IMR-90 (cell line): ENCODE measurements around the gene ANKRD31. TPM values are rescaled to one million over a fixed set of nuclear protein-coding genes. Genes with fewer than 3 reads are reported as not detected.

Experiments
- ATAC-seq: fragments of 200-7000 bp; cut with Tn5 transposase; 2 replicates; pipeline ENCODE4 v1.9.1; 2020; ENCODE audit warnings: low read depth, mild to moderate bottlenecking, moderate library complexity
- BruUV-seq: library from RNA; stranded (reverse); fragments of 400-500 nt; replicated peaks from 2 replicates; lab custom pipeline; 2021; lab: Mats Ljungman, UMichigan
- CTCF ChIA-PET: fragments of 300-600 bp; formaldehyde crosslinking; extraction: SDS; loops from one replicate; lab custom pipeline; 2021; ENCODE audit warnings: antibody characterized with exemption; lab: Yijun Ruan, JAX
- POLR2A ChIA-PET: fragments of 300-600 bp; sonication (Branson Sonifier 250); formaldehyde crosslinking; loops from one replicate; lab custom pipeline; 2022; ENCODE audit warnings: antibody characterized with exemption; ENCODE audit not compliant: unreplicated experiment; lab: Charles Lee
- DNase-seq: peaks from one replicate; pipeline ENCODE4 v3.0.0; 2013
- H2AFZ ChIP-seq: replicated peaks from 2 replicates; pipeline ENCODE3; 2013; ENCODE audit warnings: low read length, mild to moderate bottlenecking; ENCODE audit not compliant: poor library complexity
- H2AK5ac ChIP-seq: 2 replicates; pipeline ENCODE4 v1.6.1; 2013; ENCODE audit warnings: low read depth, low read length, inconsistent platforms
- H2AK9ac ChIP-seq: replicated peaks from 2 replicates; pipeline ENCODE3; 2013; ENCODE audit warnings: mild to moderate bottlenecking, low read depth, low read length, moderate library complexity; ENCODE audit not compliant: poor library complexity
- H2BK120ac ChIP-seq: 2 replicates; pipeline ENCODE4 v1.6.1; 2013; ENCODE audit warnings: low read depth, low read length, inconsistent platforms
- H2BK15ac ChIP-seq: 3 replicates; pipeline ENCODE4 v1.6.1; 2013; ENCODE audit warnings: low read depth, low read length, inconsistent platforms
- H2BK20ac ChIP-seq: 2 replicates; pipeline ENCODE4 v1.6.1; 2013; ENCODE audit warnings: low read depth, mild to moderate bottlenecking, inconsistent platforms, low read length, moderate library complexity
- H2BK5ac ChIP-seq: 2 replicates; pipeline ENCODE4 v1.6.1; 2013; ENCODE audit warnings: mild to moderate bottlenecking, low read depth, low read length, inconsistent platforms; ENCODE audit not compliant: poor library complexity, severe bottlenecking
- H3K14ac ChIP-seq: replicated peaks from 2 replicates; pipeline ENCODE4 v1.6.1; 2013; ENCODE audit warnings: low read depth, low read length, inconsistent platforms
- H3K18ac ChIP-seq: 2 replicates; pipeline ENCODE4 v1.6.1; 2013; ENCODE audit warnings: low read depth, low read length, control low read depth
- H3K23ac ChIP-seq: 2 replicates; pipeline ENCODE4 v1.6.1; 2013; ENCODE audit warnings: low read depth, low read length, inconsistent platforms
- H3K27ac ChIP-seq: 2 replicates; pipeline ENCODE4 v1.5.1; 2013; ENCODE audit warnings: mild to moderate bottlenecking, control low read depth, low read length; ENCODE audit not compliant: insufficient read depth
- H3K27me3 ChIP-seq: 2 replicates; pipeline ENCODE4 v1.6.1; 2013; ENCODE audit warnings: low read length; ENCODE audit not compliant: control insufficient read depth, insufficient read depth
- H3K36me3 ChIP-seq: 2 replicates; pipeline ENCODE4 v1.6.1; 2013; ENCODE audit warnings: low read length, mixed read lengths; ENCODE audit not compliant: control insufficient read depth, insufficient read depth
- H3K4ac ChIP-seq: 2 replicates; pipeline ENCODE4 v1.6.1; 2013; ENCODE audit warnings: low read depth, low read length, inconsistent platforms
- H3K4me1 ChIP-seq: 2 replicates; pipeline ENCODE4 v1.6.1; 2013; ENCODE audit warnings: low read length, mixed read lengths; ENCODE audit not compliant: control insufficient read depth, insufficient read depth
- H3K4me2 ChIP-seq: 2 replicates; pipeline ENCODE4 v1.6.1; 2013; ENCODE audit warnings: low read depth, mild to moderate bottlenecking, control low read depth, low read length, moderate library complexity
- H3K4me3 ChIP-seq: 2 replicates; pipeline ENCODE4 v1.5.1; 2013; ENCODE audit warnings: low read depth, mild to moderate bottlenecking, control low read depth, low read length, moderate library complexity; ENCODE audit not compliant: insufficient read depth
- H3K56ac ChIP-seq: 2 replicates; pipeline ENCODE4 v1.6.1; 2013; ENCODE audit warnings: low read length, inconsistent platforms; ENCODE audit not compliant: insufficient read depth; ENCODE audit errors: extremely low read depth
- H3K79me1 ChIP-seq, 2 experiments: 2 replicates each; pipeline ENCODE4 v1.6.1; 2013; ENCODE audit warnings: low read length in 2 of 2, inconsistent platforms in 1 of 2, low read depth in 1 of 2
- H3K9ac ChIP-seq: 2 replicates; pipeline ENCODE4 v1.6.1; 2013; ENCODE audit warnings: low read depth, low read length, control low read depth
- H3K9me1 ChIP-seq: 2 replicates; pipeline ENCODE4 v1.6.1; 2013; ENCODE audit warnings: low read length, inconsistent platforms; ENCODE audit not compliant: insufficient read depth
- H3K9me3 ChIP-seq: 2 replicates; pipeline ENCODE4 v1.6.1; 2013; ENCODE audit warnings: low read length; ENCODE audit not compliant: control insufficient read depth, insufficient read depth
- H4K20me1 ChIP-seq: 2 replicates; pipeline ENCODE4 v1.6.1; 2013; ENCODE audit warnings: low read length, inconsistent platforms; ENCODE audit not compliant: insufficient read depth
- H4K5ac ChIP-seq: 2 replicates; pipeline ENCODE4 v1.6.1; 2013; ENCODE audit warnings: mild to moderate bottlenecking, low read depth, low read length, control low read depth
- H4K8ac ChIP-seq, 2 experiments: 2 replicates each; pipeline ENCODE4 v1.6.1; 2013; ENCODE audit warnings: low read depth in 2 of 2, low read length in 2 of 2, control low read depth in 1 of 2, inconsistent platforms in 1 of 2
- H4K91ac ChIP-seq: 2 replicates; pipeline ENCODE4 v1.6.1; 2013; ENCODE audit warnings: low read depth, low read length, inconsistent platforms; ENCODE audit not compliant: insufficient read depth
- BHLHE40 ChIP-seq: fragments of 150-350 bp; IDR thresholded peaks from 2 replicates; pipeline ENCODE4 v1.6.1; 2016; ENCODE audit warnings: mild to moderate bottlenecking, low read depth, low read length
- CEBPB ChIP-seq: IDR thresholded peaks from 2 replicates; pipeline ENCODE4 v1.6.1; 2012; ENCODE audit warnings: low read depth, low read length, improper control_type of control experiment
- CHD1 ChIP-seq: IDR thresholded peaks from 2 replicates; pipeline ENCODE4 v1.6.1; 2012; ENCODE audit warnings: low read depth, low read length, improper control_type of control experiment
- FOS ChIP-seq: fragments of 150-350 bp; IDR thresholded peaks from 2 replicates; pipeline ENCODE4 v1.6.1; 2016; ENCODE audit warnings: low read depth, low read length
- MAFK ChIP-seq: IDR thresholded peaks from 2 replicates; pipeline ENCODE4 v1.6.1; 2012; ENCODE audit warnings: low read depth, low read length, improper control_type of control experiment
- MAZ ChIP-seq: IDR thresholded peaks from 2 replicates; pipeline ENCODE4 v1.6.1; 2012; ENCODE audit warnings: low read depth, mild to moderate bottlenecking, low read length, improper control_type of control experiment, moderate library complexity, borderline replicate concordance
- MXI1 ChIP-seq: IDR thresholded peaks from 2 replicates; pipeline ENCODE4 v1.6.1; 2012; ENCODE audit warnings: low read depth, mild to moderate bottlenecking, low read length, moderate library complexity, borderline replicate concordance
- NFE2L2 ChIP-seq: fragments of 150-350 bp; IDR thresholded peaks from 2 replicates; pipeline ENCODE4 v1.6.1; 2016; ENCODE audit warnings: low read depth, mild to moderate bottlenecking, low read length
- POLR2A ChIP-seq: IDR thresholded peaks from 2 replicates; pipeline ENCODE4 v1.6.1; 2012; ENCODE audit warnings: mild to moderate bottlenecking, low read depth, low read length
- RAD21 ChIP-seq: IDR thresholded peaks from 2 replicates; pipeline ENCODE4 v1.6.1; 2012; ENCODE audit warnings: low read length, improper control_type of control experiment
- RCOR1 ChIP-seq: IDR thresholded peaks from 2 replicates; pipeline ENCODE4 v1.6.1; 2012; ENCODE audit warnings: mild to moderate bottlenecking, low read length, improper control_type of control experiment; ENCODE audit not compliant: insufficient replicate concordance
- RFX5 ChIP-seq: IDR thresholded peaks from 2 replicates; pipeline ENCODE4 v1.8.0; 2012; ENCODE audit warnings: low read depth, mild to moderate bottlenecking, low read length, moderate library complexity
- SMC3 ChIP-seq: fragments of 150-350 bp; IDR thresholded peaks from 2 replicates; pipeline ENCODE4 v1.6.1; 2016; ENCODE audit warnings: low read depth, mild to moderate bottlenecking, antibody characterized with exemption, low read length, moderate library complexity
- WGBS, 2 experiments: methylation state at CpG; one replicate each; pipeline versions ENCODE4 v1.1.5 to v1.1.7; 2013; ENCODE audit warnings: missing lambda C conversion rate in 2 of 2; ENCODE audit not compliant: insufficient read length in 1 of 2; ENCODE audit errors: extremely low coverage in 2 of 2; 5-methylcytosine and 5-hydroxymethylcytosine counted together
- dilution Hi-C: fragments of 300-500 bp; cut with HindIII; formaldehyde crosslinking; loops from one replicate; pipeline ENCODE4 v1.14.3; 2018; ENCODE audit warnings: low sequenced_read_pairs; ENCODE audit not compliant: unreplicated experiment
- in situ Hi-C: fragments of 300-500 bp; cut with MboI; formaldehyde crosslinking; loops from 3 replicates; pipeline ENCODE4 v1.14.3; 2019; ENCODE audit warnings: low sequenced_read_pairs, inconsistent platforms, mixed read lengths
- intact Hi-C: fragments of 100-400 bp; cut with micrococcal nuclease; formaldehyde crosslinking; loops from 2 replicates; pipeline ENCODE4 v1.10.0; 2022
- polyA plus RNA-seq, 3 experiments: library from polyadenylated mRNA; depleted of rRNA; stranded (reverse); fragments of >200 nt; gene quantifications; 2 replicates each; pipeline ENCODE4 v1.2.3, GENCODE V29; 2012; ENCODE audit warnings: low replicate concordance in 1 of 3
- total RNA-seq: library from RNA; depleted of rRNA; stranded (reverse); fragments of >200 nt; gene quantifications from 2 replicates; pipeline ENCODE4 v1.2.3, GENCODE V29; 2012
- TF ChIP-seq, protein P1 (sequence below): fragments of 150-350 bp; IDR thresholded peaks from 2 replicates; pipeline ENCODE4 v1.6.1; 2016; ENCODE audit warnings: low read depth, mild to moderate bottlenecking, low read length, moderate library complexity, borderline replicate concordance
- TF ChIP-seq, protein P2 (sequence below): fragments of 150-350 bp; IDR thresholded peaks from 2 replicates; pipeline ENCODE4 v1.6.1; 2017; ENCODE audit warnings: mild to moderate bottlenecking, antibody characterized with exemption, low read length, low read depth
- TF ChIP-seq, protein P3 (sequence below): conservative IDR thresholded peaks from 2 replicates; pipeline ENCODE4 v1.5.1; 2012; ENCODE audit warnings: mild to moderate bottlenecking, low read depth, low read length, improper control_type of control experiment

The ANKRD31 gene
- total and polyA plus RNA-seq, 2 of the 4 experiments (the other 2 are of a cell fraction): under 0.01 to 0.02 TPM

DNA sequence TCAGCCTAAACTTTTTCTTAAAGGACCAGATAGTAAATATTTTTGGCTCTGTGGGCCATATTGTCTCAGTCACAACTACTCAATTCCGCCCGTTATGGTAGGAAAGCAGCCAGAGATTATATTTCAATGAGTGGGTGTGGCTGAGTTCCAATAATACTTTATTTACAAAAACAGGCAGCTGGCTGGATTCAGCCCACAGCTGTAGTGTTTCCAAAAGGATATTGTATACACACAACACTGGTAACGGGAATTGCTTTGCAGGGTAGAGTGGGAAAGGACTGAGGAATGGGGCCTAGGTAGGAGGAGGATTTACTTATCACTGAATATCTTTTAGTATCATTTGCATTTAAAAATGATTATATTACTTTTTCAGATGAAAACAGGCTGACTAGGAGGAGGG lies 205.3 kb downstream of the ANKRD31 start:
- no peak for DNase-seq
- CTCF ChIA-PET: no interaction called here
- H3K36me3 ChIP-seq: no peaks in the 10 kb centered on the region; the same call in 1 of the 2 replicates
- no peak overlapping the region for H2BK5ac ChIP-seq
- H3K18ac ChIP-seq: no peak overlapping the region
- no peaks in the 10 kb centered on the region for H4K20me1 ChIP-seq
- no peak overlapping the region for H3K4me2 ChIP-seq
- WGBS, 2 experiments: no CpG with 5 or more reads among the region's 3 CpGs
- H2AFZ ChIP-seq: no peak overlapping the region
- dilution Hi-C loops: no loop called here
- H3K27ac ChIP-seq: peak overlapping the region; percentile 37; the same call in 1 of the 2 replicates
- no peak overlapping the region for H4K8ac ChIP-seq
- POLR2A ChIA-PET: no interaction called here
- H3K9ac ChIP-seq: no peak overlapping the region
- H3K4me1 ChIP-seq: no peaks in the 10 kb centered on the region; the same call in 1 of the 2 replicates
- no peaks in the 10 kb centered on the region; the same call in 1 of the 2 replicates for H3K9me1 ChIP-seq
- H2BK15ac ChIP-seq: no peak overlapping the region
- no peak overlapping the region for H4K91ac ChIP-seq
- no peak overlapping the region for H3K14ac ChIP-seq
- no peak overlapping the region for H4K5ac ChIP-seq
- H3K23ac ChIP-seq: no peak overlapping the region
- BruUV-seq: no TSS peak
- no peak overlapping the region for H3K4ac ChIP-seq
- in situ Hi-C loops: no loop called here
- intact Hi-C loops: no loop called here
- peaks cover 4 to 6% of the 10 kb centered on the region in 2 experiments; a peak in 1 of 4 replicates for H3K79me1 ChIP-seq
- no peak overlapping the region for H3K56ac ChIP-seq
- no peaks in the 10 kb centered on the region for H3K9me3 ChIP-seq
- H2AK9ac ChIP-seq: no peak overlapping the region
- H3K4me3 ChIP-seq: no peak overlapping the region
- H3K27me3 ChIP-seq: no peaks in the 10 kb centered on the region
- no peak overlapping the region for H2AK5ac ChIP-seq
- H2BK120ac ChIP-seq: no peak overlapping the region
- peak; percentile 64 for ATAC-seq
- no peak overlapping the region for H2BK20ac ChIP-seq
- TF ChIP-seq, protein P1, sequence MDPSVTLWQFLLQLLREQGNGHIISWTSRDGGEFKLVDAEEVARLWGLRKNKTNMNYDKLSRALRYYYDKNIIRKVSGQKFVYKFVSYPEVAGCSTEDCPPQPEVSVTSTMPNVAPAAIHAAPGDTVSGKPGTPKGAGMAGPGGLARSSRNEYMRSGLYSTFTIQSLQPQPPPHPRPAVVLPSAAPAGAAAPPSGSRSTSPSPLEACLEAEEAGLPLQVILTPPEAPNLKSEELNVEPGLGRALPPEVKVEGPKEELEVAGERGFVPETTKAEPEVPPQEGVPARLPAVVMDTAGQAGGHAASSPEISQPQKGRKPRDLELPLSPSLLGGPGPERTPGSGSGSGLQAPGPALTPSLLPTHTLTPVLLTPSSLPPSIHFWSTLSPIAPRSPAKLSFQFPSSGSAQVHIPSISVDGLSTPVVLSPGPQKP: no peak
- TF ChIP-seq, protein P2, sequence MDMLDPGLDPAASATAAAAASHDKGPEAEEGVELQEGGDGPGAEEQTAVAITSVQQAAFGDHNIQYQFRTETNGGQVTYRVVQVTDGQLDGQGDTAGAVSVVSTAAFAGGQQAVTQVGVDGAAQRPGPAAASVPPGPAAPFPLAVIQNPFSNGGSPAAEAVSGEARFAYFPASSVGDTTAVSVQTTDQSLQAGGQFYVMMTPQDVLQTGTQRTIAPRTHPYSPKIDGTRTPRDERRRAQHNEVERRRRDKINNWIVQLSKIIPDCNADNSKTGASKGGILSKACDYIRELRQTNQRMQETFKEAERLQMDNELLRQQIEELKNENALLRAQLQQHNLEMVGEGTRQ: no peak
- TF ChIP-seq BHLHE40 (no peak), MXI1 (no peak), POLR2A (no peak), CHD1 (no peak), NFE2L2 (no peak), RCOR1 (no peak), SMC3 (no peak), FOS (no peak), CEBPB (no peak), MAFK (no peak), MAZ (no peak), RFX5 (no peak), RAD21 (no peak)
- TF ChIP-seq, protein P3, sequence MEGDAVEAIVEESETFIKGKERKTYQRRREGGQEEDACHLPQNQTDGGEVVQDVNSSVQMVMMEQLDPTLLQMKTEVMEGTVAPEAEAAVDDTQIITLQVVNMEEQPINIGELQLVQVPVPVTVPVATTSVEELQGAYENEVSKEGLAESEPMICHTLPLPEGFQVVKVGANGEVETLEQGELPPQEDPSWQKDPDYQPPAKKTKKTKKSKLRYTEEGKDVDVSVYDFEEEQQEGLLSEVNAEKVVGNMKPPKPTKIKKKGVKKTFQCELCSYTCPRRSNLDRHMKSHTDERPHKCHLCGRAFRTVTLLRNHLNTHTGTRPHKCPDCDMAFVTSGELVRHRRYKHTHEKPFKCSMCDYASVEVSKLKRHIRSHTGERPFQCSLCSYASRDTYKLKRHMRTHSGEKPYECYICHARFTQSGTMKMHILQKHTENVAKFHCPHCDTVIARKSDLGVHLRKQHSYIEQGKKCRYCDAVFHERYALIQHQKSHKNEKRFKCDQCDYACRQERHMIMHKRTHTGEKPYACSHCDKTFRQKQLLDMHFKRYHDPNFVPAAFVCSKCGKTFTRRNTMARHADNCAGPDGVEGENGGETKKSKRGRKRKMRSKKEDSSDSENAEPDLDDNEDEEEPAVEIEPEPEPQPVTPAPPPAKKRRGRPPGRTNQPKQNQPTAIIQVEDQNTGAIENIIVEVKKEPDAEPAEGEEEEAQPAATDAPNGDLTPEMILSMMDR: no peak
